DOHH2 (cell line): ENCODE measurements around the gene ZDHHC9.

Experiments used
- H3F3A ChIP-seq: fragments of 200-600 bp; sonication (generic), shearing (Covaris generic); 2 replicates; pipeline ENCODE4 v1.6.0; 2016; ENCODE audit warnings: antibody characterized with exemption, mild to moderate bottlenecking; ENCODE audit not compliant: control insufficient read depth, insufficient read depth
- H3K27ac ChIP-seq: fragments of 200-600 bp; sonication (generic); 2 replicates; pipeline ENCODE4 v1.5.1; 2014; ENCODE audit warnings: low read depth, mild to moderate bottlenecking, low read length, moderate library complexity
- H3K27me3 ChIP-seq: fragments of 200-600 bp; sonication (generic); 2 replicates; pipeline ENCODE4 v1.6.1; 2014; ENCODE audit warnings: mild to moderate bottlenecking, low read length, mixed read lengths; ENCODE audit not compliant: control insufficient read depth
- H3K36me3 ChIP-seq: fragments of 200-600 bp; sonication (generic); 2 replicates; pipeline ENCODE4 v1.6.1; 2014; ENCODE audit warnings: mild to moderate bottlenecking, low read length, moderate library complexity, mixed read lengths; ENCODE audit not compliant: control insufficient read depth
- H3K4me1 ChIP-seq: fragments of 200-600 bp; sonication (generic); 2 replicates; pipeline ENCODE4 v1.6.1; 2014; ENCODE audit warnings: mild to moderate bottlenecking, low read length, mixed read lengths; ENCODE audit not compliant: control insufficient read depth
- H3K4me2 ChIP-seq: fragments of 200-600 bp; sonication (generic); 2 replicates; pipeline ENCODE4 v1.6.0; 2014; ENCODE audit warnings: mild to moderate bottlenecking, low read length, moderate library complexity
- H3K4me3 ChIP-seq: fragments of 200-600 bp; sonication (generic); 2 replicates; pipeline ENCODE4 v1.5.1; 2014; ENCODE audit warnings: mild to moderate bottlenecking, low read length, mixed read lengths
- H3K79me2 ChIP-seq: fragments of 200-600 bp; sonication (generic); 2 replicates; pipeline ENCODE4 v1.6.1; 2014; ENCODE audit warnings: mild to moderate bottlenecking, low read length, mixed read lengths; ENCODE audit not compliant: control insufficient read depth
- H3K9me2 ChIP-seq: fragments of 200-600 bp; sonication (generic); replicated peaks from 2 replicates; pipeline ENCODE4 v1.6.1; 2014; ENCODE audit warnings: mild to moderate bottlenecking, low read length, mixed read lengths; ENCODE audit not compliant: control insufficient read depth
- H3K9me3 ChIP-seq: fragments of 200-600 bp; sonication (generic); 2 replicates; pipeline ENCODE4 v1.6.1; 2014; ENCODE audit warnings: antibody characterized with exemption, low read length, mixed read lengths; ENCODE audit not compliant: control insufficient read depth, insufficient read depth
- H4K20me1 ChIP-seq: fragments of 200-600 bp; sonication (generic); 2 replicates; pipeline ENCODE4 v1.6.0; 2014; ENCODE audit warnings: low read depth, mild to moderate bottlenecking, antibody characterized with exemption, low read length, moderate library complexity; ENCODE audit not compliant: control insufficient read depth, insufficient read depth
- CTCF ChIP-seq: fragments of 200-600 bp; sonication (generic); IDR thresholded peaks from one replicate; pipeline ENCODE4 v1.5.1; 2014; ENCODE audit warnings: antibody characterized with exemption, mild to moderate bottlenecking, low read depth, low read length; ENCODE audit not compliant: poor library complexity, severe bottlenecking
- EZH2phosphoT487 ChIP-seq: fragments of 200-600 bp; sonication (generic); IDR thresholded peaks from 2 replicates; pipeline ENCODE4 v1.6.1; 2017; ENCODE audit warnings: borderline replicate concordance, mild to moderate bottlenecking, antibody characterized with exemption, low read length, moderate library complexity, mixed read lengths

ZDHHC9 gene

GRCh38 chrX:129788527-129788926 lies 55.2 kb downstream of the ZDHHC9 start:
- peaks cover under 1% of the 10 kb centered on the region; the same call in 1 of the 2 replicates for H4K20me1 ChIP-seq

GRCh38 chrX:129787336-129788055 lies 56.2 kb downstream of the ZDHHC9 start:
- H3K4me1 ChIP-seq = peaks cover 40% of the 10 kb centered on the region
- H3K4me2 ChIP-seq = no peak overlapping the region
- H3K27ac ChIP-seq = no peak overlapping the region; the same call in 1 of the 2 replicates
- H4K20me1 ChIP-seq = peaks cover 9% of the 10 kb centered on the region; the same call in 1 of the 2 replicates
- no peak overlapping the region for H3K4me3 ChIP-seq
- TF ChIP-seq CTCF = no peak
- TF ChIP-seq EZH2phosphoT487 = no peak
- H3K27me3 ChIP-seq = no peaks in the 10 kb centered on the region
- H3F3A ChIP-seq = peaks cover 10% of the 10 kb centered on the region; the same call in 1 of the 2 replicates
- H3K36me3 ChIP-seq = peaks cover 80% of the 10 kb centered on the region
- no peaks in the 10 kb centered on the region for H3K9me2 ChIP-seq
- peaks cover 55% of the 10 kb centered on the region for H3K79me2 ChIP-seq
- H3K9me3 ChIP-seq = no peaks in the 10 kb centered on the region

More at GRCh38 chrX:129788527-129788926, 55.2 kb downstream of the ZDHHC9 start:
- no peaks in the 10 kb centered on the region for H3K27me3 ChIP-seq
- TF ChIP-seq EZH2phosphoT487 (no peak), CTCF (no peak)
- peaks cover 45% of the 10 kb centered on the region for H3K79me2 ChIP-seq
- H3K9me3 ChIP-seq = no peaks in the 10 kb centered on the region
- peaks cover 7% of the 10 kb centered on the region; the same call in 1 of the 2 replicates for H3F3A ChIP-seq
- no peak overlapping the region for H3K27ac ChIP-seq
- H3K4me2 ChIP-seq = no peak overlapping the region
- H3K36me3 ChIP-seq = peaks cover 80% of the 10 kb centered on the region
- H3K9me2 ChIP-seq = no peaks in the 10 kb centered on the region
- no peak overlapping the region for H3K4me3 ChIP-seq
- peaks cover 30% of the 10 kb centered on the region for H3K4me1 ChIP-seq

- H3K27me3 ChIP-seq = no peaks in the 10 kb centered on the region
- peaks cover 79% of the 10 kb centered on the region for H3K36me3 ChIP-seq
- peaks cover 14% of the 10 kb centered on the region for H4K20me1 ChIP-seq
- TF ChIP-seq EZH2phosphoT487 = no peak
- H3K4me2 ChIP-seq = peak overlapping the region; percentile 75
- no peaks in the 10 kb centered on the region for H3K9me2 ChIP-seq
- peaks cover 10% of the 10 kb centered on the region; the same call in 1 of the 2 replicates for H3F3A ChIP-seq
- peak overlapping the region; percentile 55 for H3K4me3 ChIP-seq
- no peaks in the 10 kb centered on the region for H3K9me3 ChIP-seq
- peaks cover 68% of the 10 kb centered on the region for H3K79me2 ChIP-seq
- peaks cover 49% of the 10 kb centered on the region for H3K4me1 ChIP-seq
- H3K27ac ChIP-seq = peak overlapping the region; percentile 69
These were observed 57.5 kb downstream of the ZDHHC9 start for GRCh38 chrX:129786210-129786651.
